Ishikawa (cell line): ENCODE results near the gene HMX2.

ENCODE experiments used
- EP300 ChIP-seq: IDR thresholded peaks from 2 replicates; pipeline ENCODE4 v1.6.1; 2012; ENCODE audit warnings: borderline replicate concordance
- NFIC ChIP-seq: IDR thresholded peaks from 2 replicates; pipeline ENCODE4 v1.6.1; 2012
- TAF1 ChIP-seq: IDR thresholded peaks from 2 replicates; pipeline ENCODE4 v1.6.1; 2012; ENCODE audit warnings: low read depth, mild to moderate bottlenecking
- ZBTB7A ChIP-seq: IDR thresholded peaks from 2 replicates; pipeline ENCODE4 v1.6.1; 2012; ENCODE audit warnings: low read depth

GRCh38 chr10:123150271-123150985 is 2.5 kb downstream of the HMX2 start:
- no peak for TF ChIP-seq TAF1
- no peak for TF ChIP-seq NFIC
- TF ChIP-seq ZBTB7A: no peak
- no peak for TF ChIP-seq EP300
